ENCODE results near the gene PRRT1B.

DNA sequence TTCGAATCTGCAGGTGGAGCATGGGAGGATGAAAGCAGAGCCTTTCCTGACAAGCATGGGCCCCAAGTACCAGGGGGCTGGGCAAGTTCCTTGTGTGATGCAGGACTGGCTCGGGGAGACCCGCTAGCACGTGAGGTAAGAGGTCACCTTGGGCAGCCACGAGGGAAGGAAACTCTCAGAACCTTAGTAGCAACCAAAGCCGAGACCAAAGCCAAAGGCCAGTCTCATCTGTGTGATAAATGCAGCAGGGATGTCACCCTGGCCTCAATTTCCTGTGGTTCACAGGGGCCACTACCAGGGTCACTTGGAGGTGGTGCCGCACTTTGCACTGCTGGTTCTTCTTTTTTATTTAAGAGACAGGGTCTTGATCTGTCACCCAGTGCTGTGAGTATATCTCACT lies 39.5 kb downstream of the PRRT1B start:
- TF ChIP-seq, protein P1, sequence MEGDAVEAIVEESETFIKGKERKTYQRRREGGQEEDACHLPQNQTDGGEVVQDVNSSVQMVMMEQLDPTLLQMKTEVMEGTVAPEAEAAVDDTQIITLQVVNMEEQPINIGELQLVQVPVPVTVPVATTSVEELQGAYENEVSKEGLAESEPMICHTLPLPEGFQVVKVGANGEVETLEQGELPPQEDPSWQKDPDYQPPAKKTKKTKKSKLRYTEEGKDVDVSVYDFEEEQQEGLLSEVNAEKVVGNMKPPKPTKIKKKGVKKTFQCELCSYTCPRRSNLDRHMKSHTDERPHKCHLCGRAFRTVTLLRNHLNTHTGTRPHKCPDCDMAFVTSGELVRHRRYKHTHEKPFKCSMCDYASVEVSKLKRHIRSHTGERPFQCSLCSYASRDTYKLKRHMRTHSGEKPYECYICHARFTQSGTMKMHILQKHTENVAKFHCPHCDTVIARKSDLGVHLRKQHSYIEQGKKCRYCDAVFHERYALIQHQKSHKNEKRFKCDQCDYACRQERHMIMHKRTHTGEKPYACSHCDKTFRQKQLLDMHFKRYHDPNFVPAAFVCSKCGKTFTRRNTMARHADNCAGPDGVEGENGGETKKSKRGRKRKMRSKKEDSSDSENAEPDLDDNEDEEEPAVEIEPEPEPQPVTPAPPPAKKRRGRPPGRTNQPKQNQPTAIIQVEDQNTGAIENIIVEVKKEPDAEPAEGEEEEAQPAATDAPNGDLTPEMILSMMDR (conservative IDR thresholded peaks at IDR 0.05) = no peak
- TF ChIP-seq ZFX (IDR thresholded peaks at IDR 0.05) = no peak
